Psoas muscle (tissue), 8 donors: ENCODE results near the gene TFE3. TPM values are rescaled to one million over a fixed set of nuclear protein-coding genes. Genes with fewer than 3 reads are reported as not detected.

Experiments used
- ATAC-seq, 4 donors: fragments of 200-7000 bp; cut with Tn5 transposase; one replicate each; pipeline ENCODE4 v1.9.1; 2020; ENCODE audit warnings: moderate library complexity in 3 of 4, mild to moderate bottlenecking in 2 of 4
- DNase-seq, 2 donors: peaks; one replicate each; pipeline ENCODE4 v3.0.0-alpha.2; 2020
- H3K27ac ChIP-seq: fragments of 200-600 bp; one replicate; pipeline ENCODE4 v1.8.0; 2022
- H3K27me3 ChIP-seq, 3 donors: fragments of 200-600 bp in 1 of 3; one replicate each; pipeline versions ENCODE4 v1.6.1 to v1.8.0; 2013 to 2022; ENCODE audit warnings: low read length in 2 of 3, mild to moderate bottlenecking in 2 of 3, moderate library complexity in 1 of 3; ENCODE audit not compliant: insufficient read depth in 3 of 3
- H3K36me3 ChIP-seq, 2 donors: fragments of 200-600 bp in 1 of 2; one replicate each; pipeline versions ENCODE4 v1.6.1 to v1.8.0; 2013 to 2022; ENCODE audit warnings: low read depth in 1 of 2, mild to moderate bottlenecking in 1 of 2, moderate library complexity in 1 of 2; ENCODE audit not compliant: insufficient read depth in 1 of 2
- H3K4me1 ChIP-seq: fragments of 200-600 bp; one replicate; pipeline ENCODE4 v1.8.0; 2022
- H3K4me3 ChIP-seq: fragments of 200-600 bp; one replicate; pipeline ENCODE4 v1.8.0; 2022; ENCODE audit warnings: mild to moderate bottlenecking
- H3K9me3 ChIP-seq: fragments of 200-600 bp; one replicate; pipeline ENCODE4 v1.8.0; 2022
- CTCF ChIP-seq: fragments of 200-600 bp; IDR thresholded peaks from one replicate; pipeline ENCODE4 v1.8.0; 2022; ENCODE audit warnings: antibody characterized with exemption
- WGBS, 3 donors: extraction: QIAGEN DNeasy Blood & Tissue Kit; methylation state at CpG; one replicate each; pipeline versions ENCODE4 v1.1.6 to v1.1.7; 2013; 5-methylcytosine and 5-hydroxymethylcytosine counted together
- intact Hi-C, 2 donors: fragments of 100-400 bp; cut with DNase I; formaldehyde crosslinking; loops; one replicate each; pipeline versions ENCODE4 v1.11.0 to v1.14.2; 2022
- polyA plus RNA-seq, 3 donors: library from polyadenylated mRNA; stranded (reverse); fragments of 200-250 nt; gene quantifications; one replicate each; pipeline ENCODE4 v1.2.3, GENCODE V29; 2013
- total RNA-seq, 4 donors: library from RNA; stranded (reverse); fragmentation: NEBNext Ultra II Directional in 2 of 4; extraction: Animal tissue kit (Norgen Biotek cat#: 25700) in 2 of 4; gene quantifications; one replicate each; pipeline versions ENCODE4 v1.2.1 to v1.2.4, GENCODE V29; 2021 to 2023
- donor health status: healthy with polysubstance abuse.
- donor health status: DM: no; HTN: no; CAD: no; lungs with moderate emphysema.
- donor health status: Bipolar disorder and iron deficiency.
- donor health status: healthy.
- donor health status: DM: yes; HTN: yes; CAD: no.
- donor health status: DM: no; HTN: no; CAD: no.
- donor health status: DM: no; HTN: no; CAD: no.
- donor health status: DM: yes; HTN: yes; CAD: no.

Gene TFE3
- total and polyA plus RNA-seq, 7 donors: 16.9 to 55.2 (median 30.7) TPM

GRCh38 chrX:49001521-49002090, 41.6 kb downstream of the TFE3 start:
- intact Hi-C loops: loop anchor here (5.0 kb wide), 2 partner anchors 36 to 41 kb away; partner anchors contain the start of gene TFE3 (in 1 of the 2)
- 1 to 30% (median 2%) methylated on average over 15 to 17 of the region's 17 CpGs for WGBS, 3 donors
- Histone ChIP-seq H3K4me1 (no peaks in the 10 kb centered on the region), H3K27me3 (no peaks in the 10 kb centered on the region), H3K36me3 (peaks cover 0 to 22% of the 10 kb centered on the region in 2 donors), H3K27ac (peak overlapping the region; percentile 81), H3K4me3 (peak overlapping the region; percentile 79), H3K9me3 (no peaks in the 10 kb centered on the region)
- no peak for DNase-seq
- ATAC-seq: peak; percentile 18 to 37 (median 30)
- no peak for TF ChIP-seq CTCF

GRCh38 chrX:49000636-49001035, 42.5 kb downstream of the TFE3 start:
- no peaks in the 10 kb centered on the region for H3K4me1 ChIP-seq
- H3K4me3 ChIP-seq: no peak overlapping the region
- no peak for DNase-seq
- no peak for TF ChIP-seq CTCF
- WGBS, 3 donors: 73 to 100% (median 97%) methylated on average over 3 to 4 of the region's 4 CpGs
- H3K9me3 ChIP-seq: no peaks in the 10 kb centered on the region
- no peak overlapping the region for H3K27ac ChIP-seq
- peaks cover 0 to 32% of the 10 kb centered on the region in 2 donors for H3K36me3 ChIP-seq
- no peak for ATAC-seq
- intact Hi-C loops: loop anchor here (5.0 kb wide), 2 partner anchors 37 to 42 kb away; partner anchors contain the start of gene TFE3 (in 1 of the 2)
- H3K27me3 ChIP-seq: no peaks in the 10 kb centered on the region

- H3K36me3 ChIP-seq: peaks cover 0 to 44% of the 10 kb centered on the region in 2 donors
- TF ChIP-seq CTCF: no peak
- no peak overlapping the region for H3K4me3 ChIP-seq
- no peaks in the 10 kb centered on the region for H3K4me1 ChIP-seq
- DNase-seq (no peak), ATAC-seq (no peak)
- 78 to 96% (median 89%) methylated on average over 5 of the region's 5 CpGs for WGBS, 3 donors
- no peak overlapping the region for H3K27ac ChIP-seq
- intact Hi-C loops: no loop called here
- no peaks in the 10 kb centered on the region for H3K27me3 ChIP-seq
- H3K9me3 ChIP-seq: no peaks in the 10 kb centered on the region
Measured at GRCh38 chrX:48999030-48999429, 44.1 kb downstream of the TFE3 start.

- Histone ChIP-seq H3K27me3 (peaks cover 0 to 3% (median 0%) of the 10 kb centered on the region in 3 donors), H3K4me3 (no peak overlapping the region), H3K27ac (no peak overlapping the region), H3K36me3 (peaks cover 0 to 48% of the 10 kb centered on the region in 2 donors), H3K9me3 (no peaks in the 10 kb centered on the region), H3K4me1 (no peaks in the 10 kb centered on the region)
- no peak for DNase-seq
- WGBS, 3 donors: 92 to 96% (median 92%) methylated on average over 4 of the region's 4 CpGs
- TF ChIP-seq CTCF: no peak
- intact Hi-C loops: no loop called here
- no peak for ATAC-seq
Measured at GRCh38 chrX:48998391-48998790, 44.8 kb downstream of the TFE3 start.

- Histone ChIP-seq H3K9me3 (no peaks in the 10 kb centered on the region), H3K4me3 (no peak overlapping the region), H3K27me3 (peaks cover 0 to 3% (median 0%) of the 10 kb centered on the region in 3 donors), H3K27ac (no peak overlapping the region), H3K4me1 (no peaks in the 10 kb centered on the region), H3K36me3 (peaks cover 0 to 53% of the 10 kb centered on the region in 2 donors)
- no peak for TF ChIP-seq CTCF
- intact Hi-C loops: no loop called here
- DNase-seq: no peak
- 40 to 93% (median 93%) methylated on average over 1 of the region's 1 CpG for WGBS, 3 donors
- ATAC-seq: no peak
Measured at GRCh38 chrX:48997865-48998264, 45.3 kb downstream of the TFE3 start.
